HG02870 (cell line): Measurements from ENCODE around the gene PSMD1.

Experiments used
- ATAC-seq: cut with Tn5 transposase; IDR thresholded peaks from one replicate; pipeline ENCODE4 v1.9.1; 2021; ENCODE audit warnings: mild to moderate bottlenecking, moderate library complexity; ENCODE audit not compliant: unreplicated experiment

Gene PSMD1

GRCh38 chr2:231110551-231110950 lies 53.9 kb downstream of the PSMD1 start:
- no peak for ATAC-seq

- no peak for ATAC-seq
Measured at GRCh38 chr2:231111987-231112386, 55.3 kb downstream of the PSMD1 start.

- ATAC-seq, result no peak
Measured at GRCh38 chr2:231113489-231113888, 56.8 kb downstream of the PSMD1 start.

DNA sequence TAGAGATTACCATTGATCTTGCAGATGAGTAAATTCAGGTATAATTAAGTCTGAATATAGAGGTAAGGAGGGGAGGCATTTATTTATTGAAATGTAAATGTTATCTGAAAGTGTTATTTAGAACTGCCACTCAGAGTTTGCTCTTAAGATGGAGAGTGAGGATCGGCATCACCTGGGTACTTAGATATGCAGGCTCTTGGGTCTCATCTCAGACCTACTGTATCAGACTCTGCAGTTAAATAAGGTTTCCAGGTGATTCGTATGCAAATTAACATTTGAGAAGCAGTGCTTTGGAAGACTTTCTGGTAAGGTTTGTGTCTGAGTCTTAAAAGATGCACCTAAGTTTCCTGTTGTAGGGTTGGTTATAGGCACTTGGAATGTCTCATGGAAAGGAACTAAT lies 59.0 kb downstream of the PSMD1 start:
- no peak for ATAC-seq

DNA sequence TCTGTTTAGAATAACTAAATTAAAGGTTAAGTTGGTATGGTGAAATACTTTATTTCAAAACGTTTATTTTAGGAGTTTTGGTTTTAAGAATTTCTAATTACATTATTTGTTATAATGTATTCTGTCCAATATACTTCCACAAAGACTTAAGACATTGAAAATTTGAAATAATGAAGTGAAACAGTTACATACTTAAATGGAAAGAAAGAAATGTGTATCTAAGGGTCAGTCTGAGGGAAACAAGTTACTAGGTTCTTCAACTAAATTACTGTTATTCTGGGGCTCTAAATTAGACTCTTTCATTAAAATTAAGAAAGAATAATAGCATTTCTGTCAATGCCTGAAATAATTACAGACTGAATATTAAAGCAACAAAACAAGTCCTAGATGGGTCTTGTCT lies 60.5 kb downstream of the PSMD1 start:
- no peak for ATAC-seq

DNA sequence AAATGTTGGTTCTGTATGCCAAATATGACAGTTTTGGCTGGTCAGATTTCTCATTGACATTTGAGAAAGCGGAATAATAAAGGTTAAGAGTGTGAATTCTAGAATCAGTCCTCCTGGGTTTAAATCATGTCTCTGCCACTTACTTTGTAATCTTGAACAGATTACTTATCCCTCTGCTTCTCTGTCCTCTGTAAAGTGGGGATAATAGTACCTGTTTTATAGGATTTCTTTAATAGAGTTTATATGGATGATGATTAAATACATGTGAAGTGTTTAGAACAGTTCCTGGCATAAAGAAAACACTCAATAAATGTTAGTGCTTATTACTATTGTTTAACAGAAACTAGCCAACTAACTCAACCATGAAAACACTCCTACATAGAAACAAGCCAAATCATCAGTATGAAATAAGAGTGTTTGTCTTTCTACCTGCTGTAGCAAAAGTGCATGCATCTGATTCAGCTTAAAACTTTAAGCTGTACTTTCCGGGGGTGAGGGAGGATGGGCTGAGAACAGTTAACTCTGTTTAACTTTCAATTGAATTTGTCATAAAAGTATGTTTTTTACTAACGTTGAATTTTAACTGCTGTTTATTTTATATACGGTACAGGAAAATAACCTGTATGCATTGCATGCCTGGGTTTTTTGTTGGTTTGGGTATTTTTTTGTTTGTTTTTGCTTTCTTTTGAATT lies 61.4 kb downstream of the PSMD1 start:
- no peak for ATAC-seq

DNA sequence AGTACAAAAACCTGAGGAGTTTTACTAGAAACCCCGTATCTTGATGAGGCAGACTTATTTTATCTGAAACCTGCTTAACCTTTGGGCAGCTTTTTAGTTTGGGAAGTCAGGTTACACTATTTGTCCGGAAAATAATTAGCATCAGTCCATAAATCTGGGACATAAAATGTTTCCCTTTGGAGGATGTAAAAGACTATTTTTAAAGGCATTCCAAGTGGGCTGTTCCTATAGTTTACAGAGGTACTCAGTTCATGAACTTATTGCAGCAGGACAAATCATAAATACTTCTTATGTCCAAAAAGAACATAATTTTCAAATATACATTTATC lies 61.9 kb downstream of the PSMD1 start:
- no peak for ATAC-seq

DNA sequence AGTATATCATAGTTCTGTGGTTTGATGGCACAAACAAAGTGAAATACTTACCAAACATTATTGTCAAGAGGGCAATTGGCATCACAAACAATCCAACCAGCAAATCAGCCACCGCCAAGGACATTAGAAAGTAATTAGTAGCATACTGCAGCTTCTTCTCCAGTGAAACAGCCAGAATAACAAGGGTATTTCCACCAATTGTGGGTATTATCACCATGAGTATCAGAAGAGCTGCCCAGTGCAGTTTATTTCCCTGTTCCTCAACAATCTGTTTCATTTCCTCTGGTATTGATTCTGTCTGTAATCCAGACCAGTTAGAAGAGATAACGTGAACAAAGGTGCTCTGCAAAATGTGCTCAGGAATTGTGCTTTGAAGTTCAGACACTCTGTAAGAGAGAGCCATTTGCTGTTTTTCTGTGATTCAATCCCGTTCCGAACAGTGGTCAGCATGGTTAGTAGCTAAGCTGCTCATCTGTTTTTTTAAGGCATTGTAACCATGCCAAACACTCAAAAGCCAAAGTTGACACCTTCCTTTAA lies 66.8 kb downstream of the PSMD1 start:
- no peak for ATAC-seq

DNA sequence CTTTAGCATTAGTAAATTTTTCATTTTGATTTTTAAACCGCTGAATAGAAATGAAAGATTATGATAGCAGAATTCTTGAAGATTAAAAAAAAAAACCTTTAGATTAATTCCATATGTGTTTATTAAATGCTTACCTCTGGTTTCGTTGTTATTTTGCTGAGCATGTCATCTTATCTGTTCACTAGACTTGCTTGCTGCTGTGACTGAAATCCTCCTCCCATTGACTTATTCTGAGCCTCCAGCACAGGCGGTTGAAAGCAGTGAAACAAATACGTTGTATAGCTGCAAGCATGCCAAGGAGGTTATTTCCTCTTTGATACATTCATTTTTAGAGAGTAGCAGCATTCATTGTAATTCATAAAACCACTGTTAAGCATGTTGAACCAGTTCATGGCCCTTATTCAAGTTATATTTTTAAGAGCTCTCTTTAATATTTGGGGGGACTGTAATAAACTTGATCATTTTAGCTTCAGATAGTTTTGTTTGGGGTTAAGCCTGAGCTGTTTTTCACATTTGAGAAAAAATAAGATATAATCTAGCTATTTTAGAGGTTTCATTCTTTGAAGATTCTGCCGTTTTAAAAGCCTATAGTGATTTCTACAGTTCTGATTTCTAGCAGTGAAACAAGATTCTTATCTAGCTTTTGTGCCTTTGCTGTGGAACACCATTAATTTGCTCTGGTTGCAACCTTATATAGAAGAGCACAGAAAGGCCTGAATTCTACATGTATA lies 68.3 kb downstream of the PSMD1 start, which contains the start of gene HTR2B:
Gene HTR2B (minus strand): TSS at position 205 of the 731 bp plus-strand sequence. CDS start 1,278 bp downstream, outside the sequence.
- no peak for ATAC-seq

DNA sequence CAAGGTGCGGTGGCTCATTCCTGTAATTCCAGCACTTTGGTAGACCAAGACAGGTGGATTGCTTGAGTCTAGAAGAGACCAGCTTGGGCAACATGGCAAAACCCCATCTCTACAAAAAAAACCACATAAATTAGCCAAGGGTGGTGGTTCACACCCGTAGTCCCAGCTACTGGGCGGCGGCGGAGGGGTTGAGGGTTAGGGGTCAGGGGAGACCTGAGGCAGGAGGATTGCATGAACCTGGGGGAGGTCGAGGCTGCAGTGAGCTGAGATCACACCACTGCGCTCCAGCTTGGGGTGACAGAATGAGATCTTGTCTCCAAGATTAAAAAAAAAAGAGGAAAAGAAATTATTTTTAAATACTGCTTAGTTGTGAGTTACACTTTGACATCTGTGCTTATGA lies 69.5 kb downstream of the PSMD1 start:
- no peak for ATAC-seq

GRCh38 chr2:231127480-231127879 lies 70.8 kb downstream of the PSMD1 start:
- ATAC-seq, result no peak

DNA sequence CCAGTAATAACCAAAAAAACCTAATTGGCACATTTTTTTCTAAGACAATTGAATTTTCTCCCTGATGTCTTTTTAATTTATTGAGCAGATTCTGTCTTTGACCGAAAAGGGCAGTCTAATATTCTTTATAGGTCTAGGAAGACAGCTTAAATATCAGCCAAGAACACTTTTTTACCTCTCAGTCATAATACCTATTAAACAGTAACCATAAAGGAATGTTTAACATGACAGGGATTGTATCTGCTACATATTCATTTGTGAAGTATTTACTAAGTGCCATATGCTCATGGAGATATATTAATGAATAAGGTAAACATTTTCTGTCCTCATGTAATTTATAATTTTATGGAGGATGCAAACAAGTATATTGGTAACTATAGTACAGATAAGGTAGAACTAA lies 71.3 kb downstream of the PSMD1 start:
- ATAC-seq, result no peak

DNA sequence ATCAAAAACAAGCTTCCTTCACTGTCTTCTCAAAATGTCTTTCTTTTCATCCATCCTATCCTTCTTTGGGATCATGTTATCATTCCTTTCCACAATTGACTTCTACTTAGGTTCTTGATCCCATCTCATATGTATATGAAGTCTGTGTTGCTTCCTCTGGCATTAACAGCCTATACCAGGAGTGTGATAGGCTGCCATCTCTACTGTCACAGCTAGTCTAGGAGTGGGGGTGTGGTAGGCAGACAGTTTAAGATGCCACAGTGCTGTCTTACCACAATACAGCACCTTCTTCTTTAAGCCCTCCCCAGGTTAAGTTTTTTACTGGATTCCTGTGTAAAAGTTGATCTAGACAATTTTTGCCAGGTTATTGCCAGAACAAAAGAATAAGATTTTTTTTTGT lies 71.9 kb downstream of the PSMD1 start:
- ATAC-seq, result no peak

- ATAC-seq, result no peak
Measured at GRCh38 chr2:231129216-231129615, 72.5 kb downstream of the PSMD1 start.

GRCh38 chr2:231130336-231131056 lies 73.8 kb downstream of the PSMD1 start:
- ATAC-seq, result no peak

- ATAC-seq, result no peak
Measured at GRCh38 chr2:231132129-231132528, 75.5 kb downstream of the PSMD1 start.

GRCh38 chr2:231133365-231134099 lies 76.9 kb downstream of the PSMD1 start:
- no peak for ATAC-seq

DNA sequence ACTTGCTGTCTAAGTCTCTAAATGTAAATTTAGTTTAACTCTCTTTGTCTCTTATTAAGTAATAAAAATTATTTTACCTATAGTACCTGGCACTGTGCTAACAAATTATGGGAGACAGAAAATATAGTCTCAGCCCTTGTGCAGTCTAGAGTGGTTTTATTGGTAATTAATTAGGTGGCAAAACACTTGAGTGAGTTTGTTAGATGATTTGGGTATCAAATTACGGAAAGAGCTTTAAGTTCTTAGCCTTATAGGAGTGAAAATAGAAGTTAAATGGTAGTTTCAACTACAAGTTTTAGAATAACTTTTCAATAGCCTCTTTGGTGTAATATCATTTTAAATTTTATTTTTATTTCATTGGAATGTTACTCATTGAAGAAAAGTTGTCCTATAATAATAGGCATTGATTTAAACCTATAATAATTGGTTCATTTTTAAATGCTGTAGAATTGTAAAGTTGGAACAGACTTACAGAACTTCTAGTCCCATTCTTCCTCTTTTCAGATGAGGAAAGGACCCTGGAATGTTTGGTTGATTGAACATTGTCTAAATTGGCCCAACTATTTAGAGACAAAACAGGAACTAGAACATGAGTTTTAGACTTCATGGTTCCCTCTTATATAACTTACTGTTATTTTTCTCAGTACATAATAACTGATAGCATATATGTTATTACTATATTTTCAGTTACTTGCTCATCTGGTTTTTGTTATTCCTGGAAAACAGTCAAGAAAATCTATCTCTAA lies 78.4 kb downstream of the PSMD1 start:
- no peak for ATAC-seq

DNA sequence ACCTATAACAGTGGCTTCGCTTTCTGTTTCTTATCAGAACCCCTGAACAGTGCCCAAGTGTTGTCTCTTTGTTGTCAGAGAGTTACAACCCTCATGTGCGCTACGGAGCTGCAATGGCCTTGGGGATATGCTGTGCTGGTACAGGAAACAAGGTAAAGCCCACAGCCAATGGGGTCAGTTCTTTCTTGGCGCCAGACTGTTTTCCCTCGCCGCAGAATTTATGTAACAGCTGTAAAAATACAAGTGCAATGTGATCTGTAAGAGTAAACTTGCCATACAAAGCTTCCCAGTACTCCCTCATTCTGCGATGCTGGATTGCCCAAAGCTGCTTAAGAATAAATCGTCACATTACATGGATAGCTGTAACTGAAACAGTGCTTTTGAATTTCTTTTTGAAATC lies 82.0 kb downstream of the PSMD1 start:
- no peak for ATAC-seq

GRCh38 chr2:231139796-231140195 lies 83.1 kb downstream of the PSMD1 start:
- ATAC-seq, result no peak
